Peyer's patch (tissue), 4 donors: ENCODE measurements around the gene OR8G1. TPM values are rescaled to one million over a fixed set of nuclear protein-coding genes. Genes with fewer than 3 reads are reported as not detected.
"Not testable (repeated sequence)": the region's sequence is repeated elsewhere in the genome, so short reads cannot be mapped to it uniquely, and the experiment has no call there.

Experiments
- DNase-seq, 3 donors: peaks; one replicate each; pipeline ENCODE4 v3.0.0-alpha.2; 2017 to 2019
- H3K27ac ChIP-seq, 4 donors: fragments of 200-600 bp; sonication (generic); one replicate each; pipeline ENCODE4 v1.5.1; 2016 to 2019
- H3K27me3 ChIP-seq, 2 donors: fragments of 200-600 bp; sonication (generic); one replicate each; pipeline ENCODE4 v1.5.1; 2019
- H3K36me3 ChIP-seq, 3 donors: fragments of 200-600 bp; sonication (generic); one replicate each; pipeline ENCODE4 v1.5.1; 2016 to 2019
- H3K4me1 ChIP-seq, 4 donors: fragments of 200-600 bp; sonication (generic); one replicate each; pipeline ENCODE4 v1.5.1; 2016 to 2019
- H3K4me3 ChIP-seq, 4 donors: fragments of 200-600 bp; sonication (generic); 1 replicate in 3 of 4; 2 replicates in 1 of 4; pipeline ENCODE4 v1.5.1; 2016 to 2019; ENCODE audit warnings: mild to moderate bottlenecking in 1 of 4
- H3K9me3 ChIP-seq, 4 donors: fragments of 200-600 bp; sonication (generic); one replicate each; pipeline ENCODE4 v1.5.1; 2016 to 2019; ENCODE audit warnings: mild to moderate bottlenecking in 1 of 4
- CTCF ChIP-seq, 6 experiments: fragments of 450-650 bp in 4 of 6; fragments of 200-600 bp in 2 of 6; sonication (generic) in 1 of 6; IDR thresholded peaks; one replicate each; pipeline ENCODE4 v1.5.1; 2017 to 2019; ENCODE audit warnings: antibody characterized with exemption in 6 of 6, mild to moderate bottlenecking in 3 of 6, moderate library complexity in 1 of 6
- POLR2A ChIP-seq, 2 donors: fragments of 450-650 bp; IDR thresholded peaks; one replicate each; pipeline ENCODE4 v1.5.1; 2017; ENCODE audit warnings: antibody characterized with exemption in 2 of 2, mild to moderate bottlenecking in 2 of 2, moderate library complexity in 2 of 2
- total RNA-seq, 4 donors: library from RNA; depleted of rRNA; stranded (reverse); fragments of >200 nt; gene quantifications; one replicate each; pipeline ENCODE4 v1.1.0, GENCODE V29; 2016

The OR8G1 gene
- total RNA-seq, 4 donors from 2014 or later: 0.13 TPM; not detected in 3

DNA sequence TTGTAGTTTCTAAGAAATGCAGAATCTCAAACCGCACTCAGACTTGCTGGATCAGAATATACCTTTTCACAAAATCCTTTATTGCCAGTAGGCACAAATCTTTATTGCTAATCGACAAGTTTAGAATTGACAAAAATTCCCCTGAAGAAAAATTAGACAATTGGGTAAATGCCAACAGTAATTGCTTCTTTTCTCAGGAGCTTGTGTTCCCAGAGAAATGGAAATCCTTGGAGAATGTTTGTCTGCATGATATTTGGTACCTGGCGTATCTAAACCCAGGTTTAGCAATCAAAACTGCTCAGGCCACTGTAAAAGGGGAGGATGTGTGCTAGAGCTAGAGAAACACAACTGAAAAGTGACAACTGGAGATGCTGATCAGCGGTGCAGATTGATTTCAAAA, 15.2 kb downstream of the OR8G1 start, which contains the start of gene OR8G5:
Gene OR8G5, plus strand, starts transcription at position 301 of the 400 bp plus-strand sequence. CDS start 8,556 bp downstream, outside the sequence.
- no peaks in the 10 kb centered on the region for H3K36me3 ChIP-seq
- H3K4me3 ChIP-seq: no peak within 1 kb of the TSS
- TF ChIP-seq POLR2A (IDR thresholded peaks at IDR 0.05) (no peak), CTCF (IDR thresholded peaks at IDR 0.05) (no peak)
- DNase-seq: no peak
- no peaks in the 10 kb centered on the region for H3K9me3 ChIP-seq
- H3K27ac ChIP-seq: no peak within 1 kb of the TSS
- no peaks in the 10 kb centered on the region for H3K27me3 ChIP-seq
- H3K4me1 ChIP-seq: no peaks in the 10 kb centered on the region

DNA sequence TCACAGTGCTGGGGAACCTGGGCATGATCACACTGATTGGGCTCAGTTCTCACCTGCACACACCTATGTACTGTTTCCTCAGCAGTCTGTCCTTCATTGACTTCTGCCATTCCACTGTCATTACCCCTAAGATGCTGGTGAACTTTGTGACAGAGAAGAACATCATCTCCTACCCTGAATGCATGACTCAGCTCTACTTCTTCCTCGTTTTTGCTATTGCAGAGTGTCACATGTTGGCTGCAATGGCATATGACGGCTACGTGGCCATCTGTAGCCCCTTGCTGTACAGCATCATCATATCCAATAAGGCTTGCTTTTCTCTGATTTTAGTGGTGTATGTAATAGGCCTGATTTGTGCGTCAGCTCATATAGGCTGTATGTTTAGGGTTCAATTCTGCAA, 24.1 kb downstream of the OR8G1 start:
- not testable (repeated sequence) for H3K27me3 ChIP-seq, DNase-seq, H3K9me3 ChIP-seq, H3K36me3 ChIP-seq, H3K4me3 ChIP-seq, H3K4me1 ChIP-seq, H3K27ac ChIP-seq

DNA sequence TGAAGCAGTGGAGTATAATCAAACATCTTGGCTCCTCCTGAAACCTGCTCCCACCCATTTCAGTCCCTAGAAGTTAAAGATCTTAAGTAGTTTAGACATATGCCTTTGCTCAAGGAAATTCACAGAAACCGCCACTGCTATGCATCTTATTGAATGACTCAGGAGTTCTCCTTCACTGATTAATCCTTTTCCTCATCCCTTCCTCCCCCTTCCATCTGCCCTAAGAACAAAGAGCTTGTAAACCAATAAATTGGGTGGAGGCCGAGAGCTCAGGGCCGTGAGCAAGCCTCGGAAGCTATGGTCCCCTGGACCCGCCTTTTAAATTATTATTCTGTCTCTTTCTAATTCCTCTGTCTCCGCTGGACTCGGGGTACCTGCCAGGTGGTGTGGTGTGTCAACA, 30.0 kb downstream of the OR8G1 start:
- not testable (repeated sequence) for H3K9me3 ChIP-seq, H3K36me3 ChIP-seq, H3K4me1 ChIP-seq, H3K4me3 ChIP-seq, H3K27me3 ChIP-seq, H3K27ac ChIP-seq
- peak in 2 of 3 donors; percentile 52 to 53 for DNase-seq

DNA sequence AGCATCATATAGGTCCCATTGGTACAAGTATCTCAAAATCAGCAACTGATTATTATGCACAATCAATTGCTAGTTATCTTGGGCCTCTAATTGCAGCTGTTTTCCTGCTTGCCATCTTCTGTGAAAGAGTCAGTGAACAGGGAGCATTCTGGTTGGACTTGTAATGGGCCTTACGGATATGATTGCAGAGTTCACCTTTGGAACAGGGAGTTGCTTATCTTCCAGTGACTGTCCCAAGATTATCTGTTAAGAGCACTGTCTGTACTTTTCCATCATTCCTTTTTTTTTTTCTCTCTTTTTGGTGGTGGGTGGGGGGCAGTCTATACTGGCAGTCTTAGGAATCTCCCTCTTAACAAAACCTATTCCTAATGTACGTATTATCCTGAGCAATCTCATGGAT, 33.1 kb downstream of the OR8G1 start:
- DNase-seq: peak in 1 of 3 donors; percentile 50
- H3K27ac ChIP-seq: peak overlapping the region in 2 of 4 donors; percentile 50 to 56
- H3K27me3 ChIP-seq: no peaks in the 10 kb centered on the region
- H3K4me3 ChIP-seq: no peak overlapping the region
- no peaks in the 10 kb centered on the region for H3K36me3 ChIP-seq
- H3K4me1 ChIP-seq: peaks cover 0 to 7% (median 0%) of the 10 kb centered on the region in 4 donors
- TF ChIP-seq POLR2A (IDR thresholded peaks at IDR 0.05) (no peak), CTCF (IDR thresholded peaks at IDR 0.05) (no peak)
- H3K9me3 ChIP-seq: no peaks in the 10 kb centered on the region

- TF ChIP-seq CTCF (IDR thresholded peaks at IDR 0.05): no peak
- TF ChIP-seq POLR2A (IDR thresholded peaks at IDR 0.05): no peak
- Histone ChIP-seq H3K27ac (peak overlapping the region in 1 of 4 donors; percentile 22), H3K36me3 (no peaks in the 10 kb centered on the region), H3K9me3 (no peaks in the 10 kb centered on the region), H3K4me3 (no peak overlapping the region), H3K4me1 (peaks cover 0 to 5% (median 0%) of the 10 kb centered on the region in 4 donors), H3K27me3 (no peaks in the 10 kb centered on the region)
- DNase-seq: no peak
Observed at GRCh38 chr11:124276081-124276480, 35.2 kb downstream of the OR8G1 start.

GRCh38 chr11:124277207-124277606, 36.3 kb downstream of the OR8G1 start:
- peak overlapping the region in 1 of 4 donors; percentile 40 for H3K27ac ChIP-seq
- no peak for DNase-seq
- H3K4me3 ChIP-seq: no peak overlapping the region
- no peaks in the 10 kb centered on the region for H3K9me3 ChIP-seq
- no peaks in the 10 kb centered on the region for H3K36me3 ChIP-seq
- H3K4me1 ChIP-seq: peaks cover 0 to 4% (median 0%) of the 10 kb centered on the region in 4 donors
- H3K27me3 ChIP-seq: no peaks in the 10 kb centered on the region
- TF ChIP-seq POLR2A (IDR thresholded peaks at IDR 0.05) (no peak), CTCF (IDR thresholded peaks at IDR 0.05) (no peak)

GRCh38 chr11:124277804-124278203, 36.9 kb downstream of the OR8G1 start:
- H3K36me3 ChIP-seq: no peaks in the 10 kb centered on the region
- H3K4me1 ChIP-seq: peaks cover 0 to 4% (median 0%) of the 10 kb centered on the region in 4 donors
- TF ChIP-seq POLR2A (IDR thresholded peaks at IDR 0.05): no peak
- peak in 3 of 6 experiments; percentile 48 to 62 (median 55) for TF ChIP-seq CTCF (IDR thresholded peaks at IDR 0.05)
- DNase-seq: peak in 1 of 3 donors; percentile 39
- H3K4me3 ChIP-seq: no peak overlapping the region
- no peaks in the 10 kb centered on the region for H3K27me3 ChIP-seq
- H3K27ac ChIP-seq: no peak overlapping the region
- no peaks in the 10 kb centered on the region for H3K9me3 ChIP-seq
